NCI-H146 treated with DMSO at 0.1 percent for 48 hours (cell line): Measurements from ENCODE around the gene FTO.
A peak's percentile ranks its signal among the peaks of the same experiment; 100 is the strongest.

ENCODE experiments used
- DNase-seq: peaks from one replicate; lab custom pipeline; 2025; ENCODE audit not compliant: unreplicated experiment; lab: John Stamatoyannopoulos, UW

FTO gene

GRCh38 chr16:53955221-53955875 lies 251.4 kb downstream of the FTO start:
- DNase-seq: no peak

GRCh38 chr16:53958341-53958880 lies 254.5 kb downstream of the FTO start:
- DNase-seq: no peak

- no peak for DNase-seq
Measured at GRCh38 chr16:53960050-53960812, 256.3 kb downstream of the FTO start.

DNA sequence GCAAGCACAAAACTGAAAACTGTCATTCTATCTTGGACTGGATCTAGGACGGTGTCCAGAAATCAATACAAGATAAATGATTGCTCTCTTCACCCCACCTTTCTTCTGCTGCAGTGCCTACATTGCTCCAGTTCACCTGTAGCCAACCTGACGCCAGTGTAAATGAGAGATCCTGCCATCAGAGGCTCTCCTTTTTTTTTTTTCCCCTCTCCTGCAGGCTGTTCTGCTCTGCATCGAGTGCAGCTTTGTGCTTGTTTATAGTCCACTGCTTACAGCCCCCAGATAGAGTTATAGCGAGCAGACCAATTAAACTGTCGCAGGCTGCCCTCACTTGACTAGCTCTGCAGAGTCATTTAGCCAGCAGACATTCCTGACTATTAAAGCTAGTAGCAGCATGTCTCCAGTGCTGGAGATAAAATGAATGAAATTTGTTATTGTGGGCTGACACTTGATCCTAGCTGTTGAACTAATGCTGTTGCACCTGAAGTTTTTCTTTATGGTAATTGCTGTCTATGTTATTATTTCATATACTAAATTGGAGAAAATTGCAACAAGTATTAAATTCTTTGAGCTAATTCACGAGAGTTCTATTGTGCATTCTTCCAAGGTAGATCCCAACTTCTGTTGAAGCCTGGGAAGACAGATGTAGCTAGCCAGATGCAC lies 257.1 kb downstream of the FTO start:
- peak; percentile 25 for DNase-seq

DNA sequence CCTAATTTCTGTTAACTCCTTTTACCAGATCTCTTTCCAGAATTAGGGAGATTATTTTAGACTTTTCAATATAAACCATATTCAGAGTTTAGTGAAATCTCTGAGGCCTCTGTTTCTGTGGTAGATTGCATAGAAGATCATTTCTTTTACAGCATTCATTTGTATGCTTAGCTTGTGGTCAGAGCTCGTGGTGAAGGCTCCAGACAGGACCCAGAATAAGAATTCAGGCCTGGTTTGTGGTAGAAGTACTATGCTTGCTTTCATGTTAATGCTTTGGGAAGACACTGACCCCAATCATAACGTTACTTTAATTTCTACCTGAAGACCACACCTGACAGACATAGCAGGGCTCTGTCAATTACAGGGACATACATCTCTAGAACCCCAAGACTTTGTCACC lies 258.1 kb downstream of the FTO start:
- no peak for DNase-seq

DNA sequence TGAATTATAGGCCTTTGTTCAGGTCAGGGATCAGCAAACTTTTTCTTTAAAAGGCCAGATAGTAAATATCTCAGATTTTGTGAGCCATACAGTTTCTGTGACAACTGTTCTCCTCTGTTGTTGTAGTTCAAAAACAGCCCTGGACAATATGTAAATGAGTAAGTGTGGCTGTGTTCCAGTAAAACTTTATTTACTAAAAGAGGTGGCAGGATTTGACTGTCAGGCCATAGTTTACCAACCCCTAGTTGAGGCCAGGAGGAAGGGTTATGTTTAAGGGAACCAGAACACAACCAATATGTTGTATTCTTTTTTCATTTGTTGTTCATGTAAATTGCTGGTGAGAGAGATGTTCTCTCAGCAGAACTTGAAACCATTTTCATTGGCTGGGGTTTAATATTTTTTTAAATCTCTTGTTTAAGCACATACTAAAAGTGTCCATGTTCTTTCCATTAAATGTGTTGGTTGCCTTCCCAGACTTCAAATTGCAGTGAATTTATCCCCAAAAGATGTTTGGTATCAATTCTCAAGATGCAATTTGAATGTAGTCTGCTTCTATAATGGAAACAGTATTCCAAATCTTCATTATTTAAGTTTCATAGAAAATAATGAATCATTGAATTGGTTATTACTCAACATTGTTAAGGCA lies 260.3 kb downstream of the FTO start:
- no peak for DNase-seq

DNA sequence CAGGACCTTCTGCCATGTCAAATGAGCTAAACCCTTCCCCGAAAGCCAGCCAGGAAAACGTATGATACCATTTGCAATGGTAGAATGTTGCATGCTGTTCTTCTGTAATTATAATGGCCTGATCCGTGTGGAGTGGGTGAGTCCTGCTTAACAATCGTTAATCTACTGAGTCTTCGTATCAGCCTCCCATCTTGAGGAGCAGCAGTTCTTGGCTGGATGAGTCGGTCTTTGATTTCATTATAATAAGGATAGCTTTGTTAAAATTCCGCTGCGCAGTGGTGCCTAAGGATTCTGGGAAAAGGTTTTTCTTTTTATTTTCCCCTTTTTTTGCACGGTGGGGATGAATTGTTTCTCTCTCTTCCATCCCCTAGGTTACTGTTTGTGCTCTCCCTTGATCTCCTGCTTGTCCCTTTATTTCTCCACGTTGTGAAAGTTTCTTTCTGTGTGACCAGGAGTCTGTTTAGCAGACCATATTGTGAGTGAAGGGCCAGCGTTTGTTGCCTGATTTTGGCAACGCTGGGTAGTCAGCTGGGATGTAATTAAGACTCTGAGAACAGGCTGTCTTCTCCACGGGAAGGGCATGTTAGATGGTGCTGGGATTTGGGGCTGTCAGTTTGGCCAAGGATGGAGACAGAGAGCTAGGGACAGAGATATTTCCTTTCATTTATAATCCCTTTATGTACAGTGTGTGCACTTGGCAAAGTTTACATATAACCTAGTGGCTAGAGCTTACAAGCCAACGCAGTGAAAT lies 263.0 kb downstream of the FTO start:
- no peak for DNase-seq

DNA sequence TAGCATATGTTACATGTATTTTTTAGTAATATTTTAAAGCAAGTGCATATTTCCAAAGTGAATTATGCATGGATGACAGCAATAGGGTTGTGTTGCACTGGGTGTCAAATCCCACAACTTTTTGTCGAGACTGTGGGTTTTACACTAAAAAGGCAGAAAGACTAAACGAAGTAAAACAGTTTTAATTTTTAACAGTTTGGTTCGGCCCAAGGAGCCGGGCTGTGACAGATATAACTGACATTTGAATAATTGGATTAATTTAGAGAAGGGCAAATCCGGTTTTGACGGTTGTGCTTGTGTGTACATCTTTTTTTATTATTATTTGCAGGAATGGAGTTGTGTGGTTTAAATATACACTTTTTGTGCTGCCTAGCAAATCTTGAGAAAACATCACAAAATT lies 263.6 kb downstream of the FTO start:
- DNase-seq: no peak

- DNase-seq: no peak
Measured at GRCh38 chr16:53968454-53968853, 264.5 kb downstream of the FTO start.

DNA sequence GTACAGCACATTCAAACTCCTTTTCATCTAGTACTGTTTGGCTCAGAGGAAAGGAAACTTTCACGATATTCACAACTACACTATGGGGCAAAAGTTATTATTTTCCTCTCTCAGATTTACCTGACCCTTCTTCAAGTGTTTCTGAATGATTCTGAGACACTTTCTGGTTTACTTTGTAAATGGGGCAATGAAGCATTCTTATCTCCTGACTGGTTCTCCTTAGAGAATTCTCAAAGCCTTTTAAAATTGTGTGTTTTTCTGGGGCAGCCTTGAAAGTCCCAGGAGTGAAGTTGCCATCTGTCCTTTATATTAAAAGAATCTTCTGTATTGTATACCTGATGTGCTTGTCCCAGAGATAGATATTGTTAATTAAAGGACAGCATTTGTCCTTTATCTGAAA lies 264.9 kb downstream of the FTO start:
- DNase-seq: no peak

DNA sequence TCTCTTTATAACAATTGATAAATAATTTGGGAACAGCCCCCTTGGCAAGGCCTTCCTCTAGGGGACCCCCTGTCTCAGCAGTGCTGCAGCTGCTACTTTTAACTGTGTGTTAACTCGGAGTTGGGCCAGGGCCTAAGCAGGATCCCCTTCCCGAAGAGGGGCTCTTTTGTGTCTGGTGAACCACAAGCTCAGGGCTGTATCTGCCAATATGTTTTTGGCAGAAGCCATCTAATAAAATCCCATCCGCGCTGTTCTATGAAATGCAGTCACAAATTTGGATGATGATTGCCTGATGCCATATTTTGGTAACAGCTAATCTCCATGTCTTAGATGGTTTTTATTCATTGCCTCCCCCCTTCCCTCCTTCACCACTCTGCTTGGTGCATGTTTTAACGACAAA lies 267.7 kb downstream of the FTO start:
- DNase-seq: no peak

- no peak for DNase-seq
Measured at GRCh38 chr16:53973021-53973420, 269.1 kb downstream of the FTO start.

GRCh38 chr16:53974484-53975080 lies 270.6 kb downstream of the FTO start:
- no peak for DNase-seq

- DNase-seq: no peak
Measured at GRCh38 chr16:53980675-53981074, 276.7 kb downstream of the FTO start.

GRCh38 chr16:53982631-53983042 lies 278.7 kb downstream of the FTO start:
- DNase-seq: no peak

DNA sequence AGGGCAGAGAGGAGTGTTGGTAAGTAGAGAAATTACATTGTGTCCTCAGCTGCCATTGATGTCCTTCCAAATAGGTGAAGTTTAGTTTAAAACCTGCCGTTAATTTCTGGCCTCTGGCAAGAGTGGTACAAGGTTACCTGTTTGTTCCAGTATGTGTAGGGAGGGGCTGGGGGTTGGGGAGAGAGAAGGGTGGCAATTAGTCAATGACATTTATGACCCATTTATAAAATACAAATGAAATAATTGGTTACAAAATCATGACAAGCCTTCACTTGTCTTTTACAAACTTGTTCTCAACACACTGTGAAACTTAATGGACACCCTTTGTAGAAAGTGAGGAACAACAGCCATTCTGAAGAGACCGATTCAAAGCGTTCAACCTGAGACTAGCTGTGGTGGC lies 281.0 kb downstream of the FTO start:
- no peak for DNase-seq

DNA sequence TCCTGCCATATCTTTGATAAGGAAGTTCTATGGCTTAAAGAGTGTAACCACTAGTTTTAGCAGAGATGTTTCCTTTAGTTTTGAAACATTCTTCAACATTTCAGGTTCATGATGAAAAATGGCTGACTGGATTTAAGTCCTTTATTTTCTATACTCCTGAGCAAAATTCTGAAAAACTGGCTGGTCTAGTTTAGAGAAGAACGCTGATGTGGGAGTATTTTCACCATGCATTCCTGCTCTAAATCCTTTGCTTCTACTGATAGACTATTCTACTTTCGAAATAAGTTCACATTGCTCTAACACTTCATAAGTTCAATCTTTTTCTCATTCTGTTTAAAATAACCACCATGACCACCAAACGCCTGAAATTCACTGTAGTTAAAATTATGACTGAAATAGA lies 281.9 kb downstream of the FTO start:
- DNase-seq: no peak

DNA sequence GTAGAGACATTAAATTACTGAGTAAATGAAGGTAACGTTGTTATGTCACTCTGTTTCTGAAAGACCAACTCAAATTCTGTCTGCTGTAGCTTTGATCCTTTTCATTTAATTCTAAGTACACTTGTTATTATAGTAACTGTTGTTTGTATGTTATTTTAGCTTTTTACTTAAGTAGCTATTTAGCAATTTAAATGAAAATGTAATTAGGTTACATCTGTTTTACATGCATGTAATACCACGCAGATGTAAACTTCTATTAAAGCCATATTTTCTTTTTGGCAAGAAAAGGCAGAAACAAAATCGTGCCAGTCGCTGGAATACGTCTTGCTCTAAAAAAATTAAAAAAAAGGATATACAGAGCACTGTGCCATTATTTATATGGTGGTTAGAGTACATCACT lies 282.8 kb downstream of the FTO start:
- no peak for DNase-seq

- no peak for DNase-seq
Measured at GRCh38 chr16:53988136-53988535, 284.2 kb downstream of the FTO start.

DNA sequence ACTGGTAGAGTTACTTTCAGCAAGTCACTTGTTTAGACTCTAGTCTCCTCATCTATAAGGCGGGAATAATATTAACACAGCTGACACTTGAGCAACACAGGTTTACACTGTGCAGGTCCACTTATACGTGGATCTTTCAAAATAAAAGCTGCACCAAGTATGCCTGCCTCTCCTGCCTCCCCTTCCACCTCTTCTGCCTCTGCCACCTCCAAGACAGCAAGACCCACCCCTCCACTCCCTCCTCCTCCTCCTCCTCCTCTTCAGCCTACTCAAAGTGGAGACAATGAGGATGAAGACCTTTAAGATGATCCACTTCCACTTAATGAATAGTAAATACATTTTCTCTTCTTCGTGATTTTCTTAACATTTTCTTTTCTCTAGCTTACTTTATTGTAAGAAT lies 285.6 kb downstream of the FTO start:
- DNase-seq: no peak
